Fibroblast of skin of right quadriceps (primary cell): ENCODE measurements around the gene MPZL3.

Source experiments
- DNase-seq: peaks from one replicate; pipeline ENCODE4 v3.0.0-alpha.2; 2013

The MPZL3 gene, protein sequence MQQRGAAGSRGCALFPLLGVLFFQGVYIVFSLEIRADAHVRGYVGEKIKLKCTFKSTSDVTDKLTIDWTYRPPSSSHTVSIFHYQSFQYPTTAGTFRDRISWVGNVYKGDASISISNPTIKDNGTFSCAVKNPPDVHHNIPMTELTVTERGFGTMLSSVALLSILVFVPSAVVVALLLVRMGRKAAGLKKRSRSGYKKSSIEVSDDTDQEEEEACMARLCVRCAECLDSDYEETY

DNA sequence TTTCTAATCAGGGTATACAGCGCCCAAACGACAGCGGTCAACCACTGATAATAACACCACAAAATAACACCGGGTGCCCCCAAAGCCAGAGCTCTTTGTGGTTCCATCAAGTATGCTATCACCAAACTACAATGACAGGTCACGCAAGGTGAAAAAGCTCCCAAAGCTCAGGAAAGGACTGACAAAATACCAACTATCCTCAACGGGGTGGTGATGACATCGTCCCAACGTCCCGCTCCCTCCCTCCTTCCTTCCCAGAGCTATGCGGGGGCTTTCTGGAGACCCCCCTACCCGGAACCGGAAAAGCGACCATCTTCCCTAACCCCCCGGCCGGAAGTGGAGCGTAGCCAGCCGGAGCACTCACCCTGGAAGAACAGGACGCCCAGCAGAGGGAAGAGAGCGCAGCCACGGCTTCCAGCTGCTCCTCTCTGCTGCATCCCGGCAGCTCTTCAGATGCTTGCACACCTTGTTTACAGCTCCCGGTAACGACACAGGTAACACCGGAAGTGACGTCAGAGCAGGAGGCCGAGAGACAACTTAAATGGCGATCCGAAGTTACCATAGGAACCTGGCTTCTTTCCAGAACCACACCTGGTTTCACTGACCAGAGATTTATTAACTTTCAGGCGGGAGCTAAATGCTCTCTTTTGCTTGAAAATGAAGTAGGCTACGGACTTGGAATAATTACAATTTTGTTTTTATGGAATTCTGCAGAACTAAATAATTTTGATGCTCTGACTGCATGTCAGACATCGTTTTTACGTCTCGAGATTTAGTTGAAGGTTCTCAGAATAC, at the start of gene MPZL3:
Gene MPZL3, minus strand, starts transcription at position 508 of the 795 bp plus-strand sequence. Its CDS starts 71 bp downstream, at position 437.
- peak; percentile 77 for DNase-seq

DNA sequence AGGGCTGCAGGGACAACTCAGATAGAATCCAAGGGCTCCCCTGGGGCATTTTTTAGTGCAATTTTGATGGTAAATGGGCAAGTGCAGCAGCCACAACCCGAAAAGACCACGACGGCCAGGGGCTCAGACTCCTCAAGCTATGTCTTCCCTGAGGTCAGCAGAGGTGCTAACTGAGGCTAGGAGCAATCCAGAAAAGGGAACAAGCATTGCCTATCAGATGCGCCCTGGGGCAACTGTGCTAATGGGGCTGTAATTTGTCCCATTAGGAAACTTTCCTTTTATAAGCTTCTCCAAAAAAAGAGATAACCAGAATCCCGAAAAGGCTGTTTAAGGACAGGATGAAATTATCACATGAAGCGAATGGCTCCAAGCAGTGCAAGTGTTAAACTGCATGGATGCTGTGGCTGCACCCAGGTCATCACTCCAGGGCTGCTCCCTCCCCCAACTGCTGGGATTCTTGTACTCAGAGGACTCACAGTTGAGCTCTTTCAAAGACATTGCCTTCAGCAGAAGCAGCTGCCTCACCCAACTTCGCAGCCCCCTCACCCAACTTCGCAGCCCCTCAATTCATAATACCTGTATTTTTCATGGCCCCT, 49.5 kb upstream of the MPZL3 start:
- no peak for DNase-seq

DNA sequence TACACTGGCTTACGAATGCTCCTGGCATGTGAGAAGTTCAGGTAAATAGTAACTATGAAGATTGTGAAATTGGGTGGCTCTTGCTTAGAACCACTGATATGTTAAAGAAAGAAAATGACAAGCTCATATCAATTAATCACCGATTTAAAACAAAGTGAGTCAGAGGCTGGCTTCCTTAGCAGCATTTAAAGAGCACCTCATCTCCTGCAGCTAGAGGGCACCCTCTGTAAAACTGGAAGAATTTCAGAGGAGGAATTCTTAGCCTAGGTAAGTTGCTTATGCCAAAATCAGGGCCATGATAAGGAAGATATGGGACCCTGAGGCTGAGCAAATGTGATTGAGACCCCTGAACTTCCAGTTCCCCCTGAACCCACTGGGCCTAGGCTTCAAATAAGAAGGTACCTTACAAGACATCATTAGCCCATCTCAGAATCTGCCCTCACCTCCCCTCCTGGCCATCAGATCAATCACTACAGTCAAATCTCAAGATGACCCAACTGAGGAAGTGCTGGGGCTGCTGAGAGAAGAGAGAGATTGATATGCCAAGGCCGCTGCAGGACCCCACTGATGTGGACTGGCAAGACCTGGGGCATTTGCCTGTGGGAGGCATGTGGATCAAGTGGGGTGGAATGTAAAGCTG, 43.8 kb upstream of the MPZL3 start:
- no peak for DNase-seq

DNA sequence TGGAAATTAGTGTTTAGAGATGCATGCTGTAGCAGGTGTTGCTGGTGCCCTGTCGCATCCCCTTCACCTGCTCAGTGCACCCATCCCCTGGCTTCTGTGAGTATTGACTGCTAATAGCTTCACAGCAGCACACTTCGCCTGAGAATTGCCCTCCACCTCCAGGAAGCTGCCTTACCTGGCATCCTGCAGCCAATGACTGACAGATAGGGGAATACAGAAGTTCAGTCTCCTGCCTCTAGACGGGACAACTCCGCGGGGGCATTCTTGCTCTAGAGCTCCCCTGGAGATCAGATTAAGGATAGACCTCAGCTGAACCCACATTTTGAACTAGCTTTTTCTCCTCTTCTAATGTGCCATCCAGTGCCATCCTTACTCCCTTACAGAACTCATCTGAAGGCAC, 43.0 kb upstream of the MPZL3 start:
- no peak for DNase-seq

DNA sequence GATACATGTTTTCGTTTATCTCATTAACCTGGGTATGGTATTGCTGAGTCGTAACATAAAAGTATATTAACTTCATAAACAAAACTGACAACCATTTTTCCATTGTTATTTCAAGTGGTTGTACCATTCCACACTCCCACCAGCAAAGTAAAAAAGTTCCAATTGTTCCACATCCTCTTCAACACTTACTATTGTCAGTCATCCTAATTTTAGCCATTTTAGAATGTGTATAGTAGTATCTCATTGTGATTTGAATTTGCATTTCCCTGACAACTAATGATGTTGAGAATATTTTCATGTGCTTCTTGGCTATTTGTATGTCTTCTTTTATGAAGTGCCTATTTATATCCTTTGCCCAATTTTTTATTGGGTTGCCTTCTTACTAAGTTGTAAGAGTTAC, 41.9 kb upstream of the MPZL3 start:
- no peak for DNase-seq

DNA sequence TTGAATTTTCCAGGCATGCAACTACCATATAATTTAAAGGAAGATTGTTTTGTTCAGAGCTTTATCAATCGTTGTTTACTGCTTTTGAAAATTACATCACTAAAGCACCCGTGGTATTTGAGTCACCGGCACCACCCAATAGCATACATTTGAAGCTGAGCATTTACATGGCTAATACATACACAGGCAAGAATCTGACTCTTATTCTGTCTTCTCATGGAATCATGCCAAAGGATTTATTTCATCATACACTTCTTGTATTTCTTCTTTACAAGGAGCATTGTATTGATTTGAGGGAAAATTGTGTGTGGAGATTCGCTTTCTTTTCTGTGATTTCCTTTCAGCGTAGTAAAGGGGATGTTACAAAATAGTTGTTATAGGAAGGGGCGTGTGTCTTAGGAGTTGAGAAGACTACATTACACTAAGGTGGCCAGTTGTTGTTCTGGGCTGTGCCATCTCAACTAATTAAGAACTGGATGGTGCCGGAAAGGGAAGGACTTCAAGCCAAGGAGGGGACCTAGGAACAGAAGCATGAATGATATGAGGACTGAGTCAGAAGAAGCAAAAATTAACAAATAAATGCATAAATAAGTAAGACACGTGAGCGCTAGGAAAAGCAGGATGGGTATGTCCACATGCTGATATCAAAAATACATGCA, 39.4 kb upstream of the MPZL3 start:
- DNase-seq, result peak; percentile 18

DNA sequence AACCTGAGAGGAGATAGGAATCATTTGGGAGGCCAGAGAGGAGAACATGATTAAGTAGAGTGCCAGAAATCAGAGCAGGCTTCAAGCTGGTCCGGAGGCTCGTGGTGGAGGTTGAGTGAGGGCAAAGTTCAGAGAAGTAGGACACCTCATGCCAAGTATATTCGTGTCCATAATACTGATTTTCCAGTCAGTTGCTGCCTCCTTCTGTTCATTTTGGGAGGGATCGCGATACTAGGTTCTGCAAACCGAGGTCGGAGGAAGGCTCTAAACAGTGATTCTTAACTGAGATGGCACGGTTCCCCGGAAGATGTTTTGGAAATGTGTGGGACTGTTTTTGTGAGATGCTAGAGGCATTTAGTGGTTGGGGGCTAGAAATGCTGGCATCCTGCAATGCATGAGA, 38.8 kb upstream of the MPZL3 start:
- no peak for DNase-seq

DNA sequence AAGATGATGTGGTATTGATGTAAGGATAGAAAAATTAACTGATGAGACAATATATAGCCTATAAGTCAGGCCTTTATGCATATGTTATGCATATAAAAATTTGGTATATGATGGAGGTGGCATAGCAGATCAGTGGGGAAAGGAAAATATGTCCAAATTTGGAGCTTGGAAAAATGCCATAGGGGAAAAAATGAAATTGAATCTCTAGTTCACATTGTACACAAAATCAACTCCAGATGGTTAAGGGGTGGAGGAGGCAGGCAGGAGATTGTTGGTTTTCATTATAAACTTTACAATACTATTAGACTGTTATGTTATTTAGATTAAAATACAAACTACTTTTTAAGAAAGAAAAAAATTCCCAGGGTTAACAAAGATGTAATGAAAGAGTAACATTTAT, 37.2 kb upstream of the MPZL3 start:
- peak; percentile 13 for DNase-seq

DNA sequence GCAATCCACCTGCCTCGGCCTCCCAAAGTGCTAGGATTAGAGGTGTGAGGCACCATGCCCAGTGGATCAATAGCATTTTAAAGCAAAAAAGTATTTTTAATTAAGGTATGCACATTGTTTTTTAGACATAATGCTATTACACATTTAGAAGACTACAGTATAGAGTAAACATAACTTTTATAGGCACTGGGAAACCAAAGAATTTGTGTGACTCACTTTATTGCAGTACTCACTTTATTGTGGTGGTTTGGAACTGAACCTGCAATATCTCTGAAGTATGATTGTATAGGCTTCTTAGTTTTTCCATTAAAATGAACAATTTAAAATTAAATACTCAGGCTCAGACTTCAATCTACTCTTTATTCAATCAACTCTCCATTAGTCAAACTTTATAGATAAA, 34.8 kb upstream of the MPZL3 start:
- DNase-seq, result peak; percentile 41

DNA sequence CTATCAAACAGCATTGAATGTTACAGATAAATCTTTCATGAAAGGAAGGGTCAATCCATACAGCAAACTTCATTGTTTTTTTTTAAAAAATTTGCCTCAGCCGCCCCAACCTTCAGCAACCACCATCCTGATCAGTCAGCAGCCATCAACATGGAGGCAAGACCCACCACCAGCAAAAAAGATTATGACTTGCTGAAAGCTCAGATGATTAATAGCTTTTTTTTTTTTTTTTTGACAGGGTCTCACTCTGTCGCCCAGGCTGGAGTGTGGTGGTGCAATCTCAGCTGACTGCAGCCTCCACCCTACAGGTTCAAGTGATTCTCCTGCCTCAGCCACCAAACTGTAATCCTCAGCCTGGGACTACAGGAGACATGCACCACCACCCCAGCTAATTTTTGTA, 34.4 kb upstream of the MPZL3 start:
- DNase-seq, result no peak

DNA sequence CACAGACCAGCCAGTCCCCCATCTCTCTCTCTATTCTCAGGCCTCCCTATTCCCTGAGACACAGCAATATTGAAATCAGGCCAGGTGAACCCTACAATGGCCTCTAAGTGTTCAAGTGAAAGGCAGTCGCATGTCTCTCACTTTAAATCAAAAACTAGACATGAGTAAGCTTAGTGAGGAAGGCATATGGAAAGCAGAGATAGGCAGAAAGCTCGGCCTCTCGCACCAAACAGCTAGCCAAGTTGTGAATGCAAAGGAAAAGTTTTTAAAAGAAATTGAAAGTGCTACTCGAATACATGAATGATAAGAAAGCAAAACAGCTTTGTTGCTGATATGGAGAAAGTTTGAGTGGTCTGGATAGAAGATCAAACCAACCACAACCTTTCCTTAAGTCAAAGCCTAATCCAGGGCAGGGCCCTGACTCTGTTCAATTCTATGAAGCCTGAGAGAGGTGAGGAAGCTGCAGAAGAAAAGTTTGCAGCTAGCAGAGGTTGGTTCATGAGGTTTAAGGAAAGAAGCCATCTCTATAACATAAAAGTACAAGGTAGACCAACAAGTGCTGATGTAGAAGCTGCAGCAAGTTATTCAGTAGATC, 31.7 kb upstream of the MPZL3 start:
- DNase-seq, result no peak

DNA sequence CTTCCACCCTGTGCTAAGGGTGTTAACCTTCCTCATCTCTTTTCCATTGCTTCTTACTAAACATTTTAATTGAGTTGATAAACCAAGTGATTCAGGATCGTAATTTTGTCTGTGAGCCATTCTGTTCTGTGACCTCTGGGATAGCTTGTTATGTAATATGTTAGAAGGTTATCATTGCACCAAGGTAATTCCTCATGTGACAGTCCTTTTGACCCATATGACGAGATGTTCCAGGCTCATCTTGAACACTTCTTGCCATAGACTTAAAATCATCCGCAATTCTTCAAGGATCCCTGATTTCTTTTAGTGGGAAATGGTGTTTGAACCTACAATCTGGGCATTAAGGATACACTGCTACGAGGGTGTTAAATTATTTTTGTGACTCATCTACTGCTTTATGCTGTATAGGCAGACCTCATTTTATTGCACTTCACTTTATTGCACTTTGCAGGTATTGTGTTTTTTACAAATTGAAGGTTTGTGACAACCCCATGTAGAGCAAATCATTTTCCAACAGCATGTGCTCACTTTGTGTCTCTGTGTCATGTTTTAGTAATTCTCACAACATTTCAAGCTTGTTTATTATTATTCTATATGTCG, 31.0 kb upstream of the MPZL3 start:
- DNase-seq, result no peak

DNA sequence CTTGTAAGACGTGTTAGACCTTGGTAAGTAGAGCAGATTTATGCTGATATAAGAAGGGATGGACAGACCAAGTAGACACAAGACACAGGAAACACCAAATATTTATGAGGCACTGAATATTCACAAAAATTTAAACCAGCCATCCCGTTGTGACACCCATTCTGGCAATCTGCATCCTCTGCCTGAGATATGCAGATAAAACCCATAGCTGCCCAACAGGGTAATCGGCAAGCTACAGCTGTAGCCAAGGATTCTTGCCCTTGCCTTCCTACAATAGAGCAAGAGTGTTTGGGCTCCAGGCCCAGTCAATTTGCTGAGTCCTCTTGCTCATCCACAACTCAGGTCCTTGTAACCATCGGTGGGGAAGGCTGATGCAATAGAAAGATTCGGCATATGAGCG, 30.4 kb upstream of the MPZL3 start:
- DNase-seq, result no peak

DNA sequence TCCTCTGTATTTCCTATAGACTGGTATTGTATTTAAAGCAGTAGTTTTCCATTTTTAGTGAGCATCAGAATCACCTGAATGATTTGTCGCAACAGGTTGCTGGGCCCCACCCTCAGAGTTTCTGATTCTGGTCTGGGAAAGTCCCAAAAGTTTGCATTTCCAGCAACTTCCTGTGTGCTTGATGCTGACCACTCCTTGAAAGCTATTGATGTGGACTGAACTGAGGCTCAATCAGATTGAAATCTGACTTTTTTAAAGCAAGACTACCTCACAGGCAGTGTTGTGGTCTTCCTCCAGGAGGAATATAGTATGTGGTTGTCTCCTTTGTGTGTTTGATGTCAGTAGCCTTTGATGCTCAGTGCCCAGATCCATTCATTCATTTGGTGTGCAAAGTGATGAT, 29.1 kb upstream of the MPZL3 start:
- DNase-seq, result no peak

DNA sequence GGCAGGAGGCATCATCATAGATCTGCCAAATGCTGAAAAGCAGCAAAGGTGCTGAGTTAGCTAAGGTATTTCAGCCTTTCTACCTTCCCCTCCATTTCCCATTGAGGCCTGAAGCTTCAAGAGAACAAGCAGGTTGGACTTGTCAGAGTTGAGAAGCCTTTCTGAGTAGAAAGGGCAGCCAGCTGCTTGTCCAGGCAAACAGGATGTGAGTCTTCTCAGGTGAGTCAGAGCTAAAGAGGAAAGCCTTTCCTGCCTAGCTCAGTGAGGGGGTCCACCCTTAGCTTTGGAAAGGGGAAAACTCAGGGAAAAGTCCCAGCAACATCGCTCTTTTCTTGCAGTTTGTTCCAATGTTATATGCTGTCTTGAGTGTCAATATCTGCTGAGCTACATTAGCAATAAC, 25.1 kb upstream of the MPZL3 start:
- no peak for DNase-seq

DNA sequence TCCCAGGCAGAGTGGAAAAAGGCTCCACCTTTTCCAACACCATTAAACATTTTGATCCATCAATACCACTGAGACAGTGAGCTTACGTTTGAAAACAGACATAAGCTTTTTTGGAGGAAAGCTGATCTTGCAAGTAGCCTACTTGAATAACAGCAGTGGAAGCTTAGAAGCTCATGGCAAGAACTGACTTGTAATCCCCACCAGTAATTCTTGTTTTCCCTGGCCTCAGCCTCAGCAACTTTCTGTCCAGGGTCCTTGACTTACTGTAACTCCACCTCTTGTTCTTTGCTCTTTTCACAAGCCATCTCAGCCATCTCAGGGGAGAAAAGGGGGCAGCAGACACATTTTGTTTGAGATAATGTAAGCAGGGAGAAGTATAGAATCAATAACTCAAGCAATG, 24.3 kb upstream of the MPZL3 start:
- no peak for DNase-seq

DNA sequence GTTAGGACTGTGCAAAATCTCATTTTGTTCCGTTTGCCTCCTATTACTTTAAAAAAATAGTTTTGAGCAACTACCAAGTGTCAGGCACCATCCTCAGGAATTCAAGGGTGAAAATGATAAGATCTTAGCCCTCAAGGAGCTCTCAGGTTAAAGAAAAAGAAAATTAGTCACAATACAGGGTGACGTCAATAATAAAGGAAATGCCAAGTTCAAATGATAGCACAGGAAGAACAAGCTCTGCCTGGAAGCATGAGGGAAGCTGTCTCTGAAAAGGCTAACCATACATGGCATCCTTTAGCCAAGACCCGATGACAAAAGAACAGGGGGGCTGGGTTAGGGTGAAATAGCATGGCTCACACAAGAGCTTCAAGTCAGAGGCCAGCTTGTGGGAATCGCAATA, 23.0 kb upstream of the MPZL3 start:
- peak; percentile 11 for DNase-seq

DNA sequence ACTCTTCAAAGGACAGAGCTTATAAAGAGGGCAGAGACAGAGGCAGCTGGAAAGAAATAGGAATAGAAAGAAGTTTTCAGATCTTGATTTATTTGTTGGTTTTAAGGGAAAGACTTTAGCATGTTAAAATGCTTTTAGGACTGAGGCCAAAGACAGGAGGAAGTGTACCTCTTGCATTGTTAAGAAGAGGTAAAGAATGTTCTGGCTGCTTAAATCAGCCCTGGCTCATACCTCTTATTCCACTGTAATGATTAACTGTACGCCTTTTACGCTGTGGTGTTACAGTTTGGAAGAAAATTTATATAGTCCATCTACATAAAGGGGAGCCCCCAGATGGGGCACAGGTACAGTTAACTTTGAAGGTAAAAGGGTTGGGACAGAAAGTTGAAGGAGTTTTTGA, 22.0 kb upstream of the MPZL3 start:
- no peak for DNase-seq

DNA sequence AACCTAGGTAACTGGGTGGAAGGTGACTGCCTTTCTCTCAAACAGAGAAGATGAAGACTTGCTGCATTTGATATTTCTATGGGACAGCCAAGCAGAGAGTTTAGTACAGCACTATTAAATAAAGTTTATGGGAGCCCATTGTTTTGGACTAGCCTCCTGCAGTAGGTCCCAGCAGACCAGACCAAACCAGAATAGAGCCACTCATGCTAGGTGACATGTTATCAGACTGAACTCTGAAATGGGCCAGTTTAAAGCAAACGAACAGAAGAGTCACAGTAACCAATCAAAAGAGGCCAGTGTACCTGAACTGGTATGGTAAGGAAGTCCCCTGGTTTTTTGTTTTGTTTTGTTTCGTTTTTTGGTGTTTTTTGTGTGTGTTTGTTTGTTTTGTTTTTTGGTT, 19.8 kb upstream of the MPZL3 start:
- DNase-seq, result no peak

DNA sequence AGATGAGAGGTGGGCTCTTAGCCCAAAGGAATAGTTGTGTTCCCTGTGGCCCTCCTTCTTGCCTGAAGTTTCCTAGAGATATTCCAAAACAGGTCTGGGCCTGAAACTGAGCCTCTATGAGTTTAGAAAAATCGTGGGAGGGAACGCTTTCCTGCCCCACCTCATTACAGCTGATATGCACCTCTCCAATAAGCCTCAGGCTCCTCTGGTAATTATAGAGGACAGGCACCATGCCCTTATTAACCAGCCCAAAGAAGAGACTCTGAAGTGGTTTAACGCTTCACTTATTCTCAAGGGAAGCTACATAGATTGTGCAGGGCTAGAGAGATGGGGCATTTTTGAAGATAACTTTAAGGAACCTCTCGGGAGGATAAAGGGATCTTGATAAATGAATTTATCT, 15.3 kb upstream of the MPZL3 start:
- no peak for DNase-seq

DNA sequence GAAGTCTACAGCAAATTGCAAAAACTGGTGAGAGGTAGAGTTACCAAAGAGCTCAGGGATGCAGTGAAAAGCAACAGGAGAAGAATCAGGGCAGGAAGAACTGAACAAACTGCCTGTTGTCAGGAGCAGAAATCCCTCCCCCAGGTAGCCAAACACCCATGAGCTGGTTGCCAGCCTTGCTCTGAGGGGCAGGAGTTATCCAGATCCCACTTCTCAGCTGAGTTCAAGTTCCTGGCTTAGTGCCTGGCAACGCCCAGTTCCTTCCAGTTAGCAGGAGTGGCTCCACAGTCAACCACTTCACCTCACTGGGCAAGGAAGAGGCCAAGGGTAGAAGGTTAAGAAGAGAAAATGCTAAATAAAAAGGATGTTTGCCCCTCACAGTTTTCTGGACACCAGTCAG, 13.8 kb upstream of the MPZL3 start:
- no peak for DNase-seq
